RKO (cell line): ENCODE data around the gene IFIT1B.
"Not testable (repeated sequence)": the region's sequence is repeated elsewhere in the genome, so short reads cannot be mapped to it uniquely, and the experiment has no call there.

ENCODE experiments used
- DNase-seq: peaks from one replicate; pipeline ENCODE4 v3.0.0-alpha.2; 2016; ENCODE audit warnings: low spot score

The IFIT1B gene

DNA sequence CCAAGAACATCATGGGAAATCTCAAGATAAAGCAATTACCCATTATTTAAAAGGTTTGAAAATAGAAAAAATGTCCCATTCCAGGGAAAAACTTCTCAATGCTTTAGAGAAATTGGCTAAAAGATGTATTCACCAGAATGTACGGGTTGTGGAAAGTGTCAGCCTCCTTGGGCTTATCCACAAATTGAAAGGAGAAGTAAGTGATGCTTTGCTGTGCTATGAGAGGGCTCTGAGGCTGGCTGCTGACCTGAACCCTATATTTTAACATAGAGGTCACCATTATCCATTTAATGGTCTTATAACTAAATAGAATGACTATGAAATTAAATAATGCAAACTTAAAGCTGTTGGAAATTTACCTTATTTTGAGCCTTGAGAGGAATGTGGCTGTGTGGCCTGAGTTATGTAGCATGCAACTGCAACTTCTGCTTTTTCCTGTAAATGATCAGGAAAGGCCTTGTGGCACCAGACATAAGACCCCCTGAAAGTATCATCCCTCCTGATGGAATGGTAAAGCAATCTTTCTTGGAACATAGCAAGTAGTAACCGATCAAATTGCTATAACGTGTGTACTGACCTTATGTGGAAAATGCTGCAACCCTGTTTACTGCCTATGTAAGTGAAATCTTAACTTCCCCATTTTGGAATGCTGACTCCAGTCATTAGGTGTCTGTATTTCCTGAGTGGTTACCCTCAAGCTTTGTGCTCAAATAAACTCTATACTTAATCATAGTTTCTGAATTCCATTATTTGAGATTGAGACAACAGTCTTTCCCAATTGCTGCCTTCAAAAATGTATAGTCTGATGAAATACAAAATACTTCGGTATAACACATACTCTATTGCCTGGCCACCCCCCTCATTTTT is 6.9 kb downstream of the IFIT1B start:
- no peak for DNase-seq

DNA sequence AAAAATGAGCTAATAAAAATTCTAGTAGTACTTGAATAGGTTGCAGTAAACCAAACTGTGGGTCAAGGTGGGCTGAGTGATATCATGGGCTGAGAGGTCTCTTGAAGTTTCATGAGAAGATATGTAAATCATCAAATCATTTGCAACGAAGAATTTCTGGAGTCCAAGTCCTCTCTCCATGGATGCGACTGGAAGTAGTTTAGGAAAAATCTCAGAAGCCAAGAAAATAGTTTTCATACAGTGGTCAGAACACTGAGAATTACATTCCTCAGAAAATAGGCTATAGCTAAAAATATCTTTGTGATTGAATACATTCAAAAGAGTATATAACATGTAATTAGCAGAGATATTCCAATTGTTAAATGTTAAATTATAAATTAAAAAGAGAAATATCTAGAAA is 10.9 kb downstream of the IFIT1B start:
- no peak for DNase-seq

GRCh38 chr10:89389254-89389653 is 11.4 kb downstream of the IFIT1B start:
- peak; percentile 51 for DNase-seq

- no peak for DNase-seq
Measured at GRCh38 chr10:89390476-89391225, 12.8 kb downstream of the IFIT1B start.

DNA sequence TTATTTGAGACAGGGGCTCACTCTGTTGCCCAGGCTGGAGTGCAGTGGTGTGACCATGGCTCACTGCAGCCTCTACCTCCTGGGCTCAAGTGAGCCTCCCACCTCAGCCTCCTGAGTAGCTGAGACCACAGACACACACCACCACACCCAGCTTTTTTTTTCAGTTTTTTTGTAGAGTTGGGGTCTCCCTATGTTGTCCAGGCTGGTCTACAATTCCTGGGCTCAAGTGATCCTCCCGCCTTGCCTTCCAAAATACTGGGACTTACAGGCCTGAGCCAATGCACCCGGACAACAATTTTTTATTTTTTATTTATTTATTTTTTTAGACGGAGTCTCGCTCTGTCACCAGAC is 13.3 kb downstream of the IFIT1B start:
- not testable (repeated sequence) for DNase-seq

DNA sequence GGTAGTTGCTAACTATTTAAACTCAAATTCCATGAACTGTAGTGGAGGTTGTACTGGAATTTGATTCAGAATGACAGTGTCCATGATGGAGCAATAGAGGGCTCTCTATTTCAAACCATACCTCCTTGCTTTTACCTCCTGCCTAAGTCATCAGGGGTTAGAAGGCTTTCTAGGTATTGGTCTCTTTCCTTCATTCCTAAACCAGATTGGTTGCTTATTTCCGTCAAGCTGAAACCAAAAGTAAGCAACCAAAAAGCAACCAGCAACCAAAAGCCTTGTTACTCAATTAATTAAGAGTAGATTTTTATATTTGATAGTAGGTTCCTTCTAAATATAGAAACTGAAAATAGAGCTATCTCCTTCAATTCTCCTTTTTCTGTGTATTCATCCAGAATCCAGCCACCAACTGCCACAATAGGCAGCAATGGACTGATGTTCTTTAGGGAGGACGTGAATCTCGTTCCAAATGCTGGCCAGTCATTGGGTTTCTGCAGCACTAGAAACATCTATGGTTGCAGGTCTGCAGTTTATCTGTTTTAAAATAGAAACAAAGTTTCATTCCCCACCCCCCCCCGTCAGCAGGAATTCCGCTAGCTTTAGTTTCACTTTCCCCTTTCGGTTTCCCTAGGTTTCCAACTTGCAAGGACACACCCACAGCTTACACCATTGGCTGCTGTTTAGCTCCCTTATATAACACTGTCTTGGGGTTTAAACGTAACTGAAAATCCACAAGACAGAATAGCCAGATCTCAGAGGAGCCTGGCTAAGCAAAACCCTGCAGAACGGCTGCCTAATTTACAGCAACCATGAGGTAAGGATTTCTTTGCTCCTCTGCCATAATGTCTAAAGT is 14.3 kb downstream of the IFIT1B start, which contains the start of gene IFIT1:
Gene IFIT1, plus strand, starts transcription at position 717 of the 850 bp plus-strand sequence. Its CDS starts 90 bp downstream, at position 807.
- DNase-seq: peak; percentile 86

DNA sequence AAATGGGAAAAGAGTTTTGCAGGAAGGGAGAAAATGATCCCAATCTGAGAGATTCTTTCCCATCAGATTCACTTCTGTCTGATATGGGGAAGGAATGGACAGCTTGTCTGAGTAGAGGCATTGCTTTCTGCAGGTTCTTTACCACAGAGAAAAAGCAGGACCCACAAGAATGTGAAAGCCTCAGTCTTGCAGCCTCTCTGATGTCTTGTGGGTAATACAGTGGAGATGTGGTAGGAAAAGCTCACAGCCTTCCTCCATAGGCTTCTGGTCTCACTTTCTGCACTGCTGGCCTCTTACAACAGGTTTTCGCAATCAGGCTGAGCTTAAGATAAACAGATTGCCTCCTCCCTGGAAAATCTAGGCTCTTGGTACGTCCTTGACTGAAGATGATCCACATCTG is 15.1 kb downstream of the IFIT1B start:
- no peak for DNase-seq

GRCh38 chr10:89393898-89394297 is 16.0 kb downstream of the IFIT1B start:
- DNase-seq: no peak

DNA sequence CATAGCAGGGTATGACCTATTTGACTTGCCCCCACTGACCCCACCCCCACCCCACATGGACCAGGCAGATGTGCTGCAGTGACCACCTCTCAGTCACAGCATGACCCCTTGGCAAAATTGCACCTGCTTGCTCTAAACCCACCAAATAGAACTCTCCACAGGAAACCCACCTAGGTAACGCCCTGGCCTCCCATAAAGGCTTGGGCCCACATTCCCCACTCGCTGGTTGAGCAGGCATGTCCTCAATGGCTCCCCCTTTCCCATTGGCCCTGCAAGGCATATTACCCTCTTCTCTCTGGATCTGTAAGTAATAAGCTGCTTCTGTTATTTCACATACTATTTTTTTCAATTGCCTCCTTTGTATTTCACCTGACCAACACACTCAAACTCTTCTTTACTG is 17.3 kb downstream of the IFIT1B start:
- no peak for DNase-seq

GRCh38 chr10:89398003-89398749 is 20.3 kb downstream of the IFIT1B start:
- no peak for DNase-seq

GRCh38 chr10:89399956-89400355 is 22.1 kb downstream of the IFIT1B start:
- DNase-seq: no peak

GRCh38 chr10:89403043-89403442 is 25.2 kb downstream of the IFIT1B start:
- DNase-seq: no peak

- no peak for DNase-seq
Measured at GRCh38 chr10:89404104-89405047, 26.5 kb downstream of the IFIT1B start.

GRCh38 chr10:89406178-89406577 is 28.3 kb downstream of the IFIT1B start:
- not testable (repeated sequence) for DNase-seq

DNA sequence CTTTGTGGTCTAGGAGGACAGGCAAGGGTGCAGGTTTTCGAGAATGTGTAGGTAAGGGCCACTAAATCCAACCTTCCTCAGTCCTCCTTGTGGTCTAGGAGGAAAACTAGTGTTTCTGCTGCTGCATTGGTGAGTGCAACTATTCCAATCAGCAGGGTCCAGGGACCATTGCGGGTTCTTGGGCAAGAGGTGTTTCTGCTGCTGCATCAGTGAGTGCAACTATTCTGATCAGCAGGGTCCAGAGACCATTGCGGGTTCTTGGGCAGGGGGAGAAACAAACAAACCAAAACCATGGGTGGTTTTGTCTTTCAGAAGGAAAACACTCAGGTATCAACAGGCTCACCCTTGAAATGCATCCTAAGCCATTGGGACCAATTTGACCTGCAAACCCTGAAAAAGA is 29.9 kb downstream of the IFIT1B start:
- DNase-seq: not testable (repeated sequence)

GRCh38 chr10:89409282-89409681 is 31.4 kb downstream of the IFIT1B start:
- DNase-seq: not testable (repeated sequence)

DNA sequence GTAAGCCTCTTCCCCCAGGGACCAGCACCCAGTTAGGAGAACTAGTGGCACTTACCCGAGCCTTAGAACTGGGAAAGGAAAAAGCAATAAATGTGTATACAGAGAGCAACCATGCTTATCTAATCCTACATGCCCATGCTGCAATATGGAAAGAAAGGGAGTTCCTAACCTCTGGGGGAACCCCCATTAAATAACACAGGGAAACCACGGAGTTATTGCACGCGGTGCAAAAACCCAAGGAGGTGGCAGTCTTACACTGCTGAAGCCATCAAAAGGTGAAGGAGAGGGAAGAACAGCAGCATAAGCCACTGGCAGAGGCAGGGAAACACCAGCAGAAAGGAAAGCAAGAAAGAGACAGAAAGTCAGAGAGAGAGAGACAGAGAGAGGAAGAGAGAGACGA is 32.7 kb downstream of the IFIT1B start:
- not testable (repeated sequence) for DNase-seq

- not testable (repeated sequence) for DNase-seq
Measured at GRCh38 chr10:89411135-89411534, 33.3 kb downstream of the IFIT1B start.

GRCh38 chr10:89412276-89412675 is 34.4 kb downstream of the IFIT1B start:
- DNase-seq: not testable (repeated sequence)

GRCh38 chr10:89413398-89413912 is 35.6 kb downstream of the IFIT1B start:
- no peak for DNase-seq
